Measurements from ENCODE around the gene HOXD3.

The HOXD3 gene

DNA sequence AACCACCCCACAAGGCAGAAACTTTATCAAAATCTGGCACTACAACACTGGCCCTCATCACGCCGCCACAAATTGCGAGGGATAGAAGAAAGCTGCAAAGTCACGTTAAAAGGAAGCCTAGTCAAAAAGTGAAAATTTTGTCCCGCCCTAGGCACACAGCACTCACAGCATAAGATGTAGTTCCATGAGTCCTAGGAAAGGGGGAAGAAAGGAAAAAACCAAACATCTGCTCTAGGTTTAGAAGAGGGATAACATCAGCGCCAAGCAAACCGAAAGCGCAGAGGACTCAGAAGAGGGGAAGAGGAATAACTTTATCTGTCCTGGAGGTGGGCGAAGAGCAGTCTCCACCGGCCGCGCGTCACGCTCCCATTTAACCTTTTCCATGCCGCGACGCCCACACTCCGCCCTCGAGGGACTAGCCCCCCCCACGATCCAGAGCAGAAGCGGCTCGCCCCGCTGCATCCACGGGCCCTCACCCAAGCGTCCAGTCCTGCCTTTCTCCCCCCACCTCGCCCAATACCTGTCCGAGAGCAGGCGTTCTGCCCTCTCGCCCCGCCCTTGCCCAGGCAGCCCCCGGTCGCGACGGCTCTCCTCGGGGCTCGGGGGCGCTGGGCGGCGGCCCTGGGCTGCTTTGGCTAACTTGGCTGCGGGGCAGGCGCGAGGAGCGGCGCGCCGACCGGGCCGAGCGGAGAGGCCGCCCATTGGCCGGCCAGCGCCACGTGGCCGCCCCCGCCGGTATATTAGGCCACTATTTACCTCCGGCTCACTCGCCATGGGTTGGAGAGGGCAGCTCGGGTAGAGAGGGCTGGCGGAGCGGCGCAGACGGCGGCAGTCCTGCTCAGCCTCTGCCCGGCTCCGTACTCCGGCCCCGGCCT is 31.0 kb downstream of the HOXD3 start, which contains the start of gene HOXD1:
HOXD1 (plus strand) TSS at position 770 of the 875 bp plus-strand sequence. CDS start 134 bp downstream, outside the sequence.
- peak within 1 kb of the TSS; percentile 3 for H3K4me3 ChIP-seq (ENCODE audit: low read depth, low read length)
- TF ChIP-seq MYC (IDR thresholded peaks at IDR 0.05; ENCODE audit: low read depth, low read length) (no peak), CTCF (IDR thresholded peaks at IDR 0.05; ENCODE audit: low read depth, low read length) (no peak), POLR2A (IDR thresholded peaks at IDR 0.05; ENCODE audit: extremely low read depth, insufficient read length) (no peak), MAX (IDR thresholded peaks at IDR 0.05; ENCODE audit: low read depth, low read length) (no peak)
- no peak for DNase-seq (ENCODE audit: low read depth)

- TF ChIP-seq CTCF (IDR thresholded peaks at IDR 0.05; ENCODE audit: low read depth, low read length) = no peak
- TF ChIP-seq POLR2A (IDR thresholded peaks at IDR 0.05; ENCODE audit: extremely low read depth, insufficient read length) = no peak
- no peak for TF ChIP-seq MYC (IDR thresholded peaks at IDR 0.05; ENCODE audit: low read depth, low read length)
- no peak for TF ChIP-seq MAX (IDR thresholded peaks at IDR 0.05; ENCODE audit: low read depth, low read length)
- H3K4me3 ChIP-seq (ENCODE audit: low read depth, low read length) = no peak overlapping the region
Observed at GRCh38 chr2:176188774-176189680, 31.9 kb downstream of the HOXD3 start.

DNA sequence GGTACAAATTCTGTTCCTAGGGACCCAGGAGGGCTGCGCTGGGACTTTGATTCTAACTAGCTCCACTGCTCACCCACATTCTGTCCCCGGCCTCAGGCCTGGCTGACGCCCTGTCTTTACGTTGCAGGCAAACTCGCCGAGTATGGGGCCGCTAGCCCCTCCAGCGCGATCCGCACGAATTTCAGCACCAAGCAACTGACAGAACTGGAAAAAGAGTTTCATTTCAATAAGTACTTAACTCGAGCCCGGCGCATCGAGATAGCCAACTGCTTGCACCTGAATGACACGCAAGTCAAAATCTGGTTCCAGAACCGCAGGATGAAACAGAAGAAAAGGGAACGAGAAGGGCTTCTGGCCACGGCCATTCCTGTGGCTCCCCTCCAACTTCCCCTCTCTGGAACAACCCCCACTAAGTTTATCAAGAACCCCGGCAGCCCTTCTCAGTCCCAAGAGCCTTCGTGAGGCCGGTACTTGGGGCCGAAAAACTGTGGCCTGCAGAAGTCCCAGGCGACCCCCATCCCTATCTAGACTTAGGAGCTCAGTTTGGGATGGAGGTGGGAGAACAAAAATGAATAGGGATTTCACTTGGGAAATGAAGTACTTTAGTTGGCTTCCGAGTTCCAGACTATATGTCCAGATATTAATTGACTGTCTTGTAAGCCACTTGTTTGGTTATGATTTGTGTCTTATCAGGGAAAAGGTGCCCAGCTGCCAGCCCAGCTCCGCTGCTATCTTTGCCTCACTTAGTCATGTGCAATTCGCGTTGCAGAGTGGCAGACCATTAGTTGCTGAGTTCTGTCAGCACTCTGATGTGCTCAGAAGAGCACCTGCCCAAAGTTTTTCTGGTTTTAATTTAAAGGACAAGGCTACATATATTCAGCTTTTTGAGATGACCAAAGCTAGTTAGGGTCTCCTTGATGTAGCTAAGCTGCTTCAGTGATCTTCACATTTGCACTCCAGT is 32.9 kb downstream of the HOXD3 start:
- H3K4me3 ChIP-seq (ENCODE audit: low read depth, low read length) = no peak overlapping the region
- TF ChIP-seq MYC (IDR thresholded peaks at IDR 0.05; ENCODE audit: low read depth, low read length) (no peak), MAX (IDR thresholded peaks at IDR 0.05; ENCODE audit: low read depth, low read length) (no peak), CTCF (IDR thresholded peaks at IDR 0.05; ENCODE audit: low read depth, low read length) (no peak), POLR2A (IDR thresholded peaks at IDR 0.05; ENCODE audit: extremely low read depth, insufficient read length) (no peak)
- peak; percentile 16 for DNase-seq (ENCODE audit: low read depth)

More at GRCh38 chr2:176188774-176189680, 31.9 kb downstream of the HOXD3 start:
- DNase-seq (ENCODE audit: low read depth) = no peak

DNA sequence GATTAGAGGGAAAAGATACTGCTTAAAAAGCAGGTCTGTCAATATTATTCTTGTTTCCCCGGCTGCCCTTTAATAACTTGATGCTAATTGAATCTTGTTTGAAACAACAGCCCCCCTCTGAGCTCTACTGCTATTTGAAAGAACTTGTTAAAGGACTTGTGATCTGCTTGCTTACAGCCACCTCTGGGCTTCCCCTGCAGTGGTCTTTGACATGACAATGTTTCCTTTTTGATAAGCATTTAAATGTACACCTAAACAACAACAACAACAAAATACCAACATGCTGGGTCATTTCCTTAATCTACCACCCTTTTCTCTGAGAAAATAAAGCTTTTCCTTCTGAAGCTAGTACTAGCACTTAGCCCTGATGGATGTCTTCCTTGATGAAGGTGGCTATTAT is 35.2 kb downstream of the HOXD3 start:
- H3K4me3 ChIP-seq (ENCODE audit: low read depth, low read length) = no peak overlapping the region
- no peak for DNase-seq (ENCODE audit: low read depth)
- TF ChIP-seq MAX (IDR thresholded peaks at IDR 0.05; ENCODE audit: low read depth, low read length) (no peak), MYC (IDR thresholded peaks at IDR 0.05; ENCODE audit: low read depth, low read length) (no peak), CTCF (IDR thresholded peaks at IDR 0.05; ENCODE audit: low read depth, low read length) (no peak), POLR2A (IDR thresholded peaks at IDR 0.05; ENCODE audit: extremely low read depth, insufficient read length) (no peak)

DNA sequence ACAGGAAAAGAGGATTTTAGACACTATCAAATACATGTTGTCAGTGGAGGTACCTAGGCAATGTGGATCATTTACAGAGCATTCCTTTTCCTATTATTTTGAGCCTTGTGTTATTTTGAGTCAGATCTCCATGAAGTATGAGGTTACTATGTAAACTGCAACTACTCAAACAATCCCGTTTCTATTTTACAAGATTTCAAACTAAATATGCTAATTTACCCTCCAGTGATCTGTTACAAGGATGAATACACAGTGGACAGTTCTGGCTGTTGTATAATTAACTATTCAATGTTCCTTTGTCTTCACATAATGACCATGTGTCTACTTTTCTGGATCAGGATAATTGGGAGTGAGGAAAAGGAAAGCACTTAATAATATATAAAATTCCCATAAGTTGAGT is 35.9 kb downstream of the HOXD3 start:
- no peak for DNase-seq (ENCODE audit: low read depth)
- H3K4me3 ChIP-seq (ENCODE audit: low read depth, low read length) = no peak overlapping the region
- no peak for TF ChIP-seq CTCF (IDR thresholded peaks at IDR 0.05; ENCODE audit: low read depth, low read length)
- no peak for TF ChIP-seq MYC (IDR thresholded peaks at IDR 0.05; ENCODE audit: low read depth, low read length)
- no peak for TF ChIP-seq POLR2A (IDR thresholded peaks at IDR 0.05; ENCODE audit: extremely low read depth, insufficient read length)
- TF ChIP-seq MAX (IDR thresholded peaks at IDR 0.05; ENCODE audit: low read depth, low read length) = no peak
